Adipose tissue (tissue), 3 donors: ENCODE measurements around the gene OR9A2. TPM values are rescaled to one million over a fixed set of nuclear protein-coding genes. Genes with fewer than 3 reads are reported as not detected.

Source experiments
- H3K27ac ChIP-seq: one replicate; pipeline ENCODE4 v1.5.1; 2013; ENCODE audit warnings: low read depth, low read length
- WGBS, 3 donors: extraction: QIAGEN DNeasy Blood & Tissue Kit; methylation state at CpG; one replicate each; pipeline ENCODE4 v1.1.7; 2013; 5-methylcytosine and 5-hydroxymethylcytosine counted together
- polyA plus RNA-seq, 3 donors: library from polyadenylated mRNA; stranded (reverse); fragments of 200-250 nt; gene quantifications; one replicate each; pipeline ENCODE4 v1.2.3, GENCODE V29; 2013
- donor health status: healthy with polysubstance abuse.
- donor health status: Bipolar disorder and iron deficiency.
- donor health status: healthy.

OR9A2 gene
- polyA plus RNA-seq, 3 donors = not detected

- H3K27ac ChIP-seq = no peak overlapping the region
- 89 to 93% (median 91%) methylated on average over 5 of the region's 5 CpGs for whole genome bisulfite sequencing, 3 donors
Observed at GRCh38 chr7:143038635-143039034, 11.7 kb upstream of the OR9A2 start.

GRCh38 chr7:143027683-143028082 is 751 bp upstream of the OR9A2 start:
- WGBS, 3 donors = 85 to 93% (median 91%) methylated on average over 2 of the region's 2 CpGs
- H3K27ac ChIP-seq = no peak overlapping the region

GRCh38 chr7:143025371-143025770 is 1.6 kb downstream of the OR9A2 start:
- WGBS, 3 donors = 84 to 90% (median 84%) methylated on average over 2 of the region's 2 CpGs
- no peak overlapping the region for H3K27ac ChIP-seq

- H3K27ac ChIP-seq = no peak overlapping the region
Observed at GRCh38 chr7:143023047-143023446, 3.9 kb downstream of the OR9A2 start.

GRCh38 chr7:143018931-143019330 is 8.0 kb downstream of the OR9A2 start:
- H3K27ac ChIP-seq = no peak overlapping the region

GRCh38 chr7:143016996-143017395 is 9.9 kb downstream of the OR9A2 start:
- 57 to 65% (median 58%) methylated on average over 2 of the region's 2 CpGs for WGBS, 3 donors

GRCh38 chr7:143015926-143016490 is 10.9 kb downstream of the OR9A2 start:
- WGBS, 3 donors = 79 to 87% (median 83%) methylated on average over 3 of the region's 3 CpGs
- no peak overlapping the region for H3K27ac ChIP-seq

More at GRCh38 chr7:143016996-143017395, 9.9 kb downstream of the OR9A2 start:
- H3K27ac ChIP-seq = no peak overlapping the region

- no peak overlapping the region for H3K27ac ChIP-seq
- 61 to 72% (median 69%) methylated on average over 2 of the region's 2 CpGs for WGBS, 3 donors
Observed at GRCh38 chr7:143015084-143015483, 11.8 kb downstream of the OR9A2 start.

- H3K27ac ChIP-seq = no peak overlapping the region
- WGBS, 3 donors = 51 to 77% (median 53%) methylated on average over 5 of the region's 5 CpGs
Observed at GRCh38 chr7:143013893-143014292, 13.0 kb downstream of the OR9A2 start.

- no peak overlapping the region for H3K27ac ChIP-seq
- WGBS, 3 donors = 84 to 96% (median 88%) methylated on average over 1 of the region's 1 CpG
Observed at GRCh38 chr7:143013473-143013872, 13.5 kb downstream of the OR9A2 start.

GRCh38 chr7:143012409-143012808 is 14.5 kb downstream of the OR9A2 start:
- 92 to 96% (median 95%) methylated on average over 4 of the region's 4 CpGs for WGBS, 3 donors
- no peak overlapping the region for H3K27ac ChIP-seq

GRCh38 chr7:143012001-143012400 is 14.9 kb downstream of the OR9A2 start:
- H3K27ac ChIP-seq = no peak overlapping the region
- WGBS, 3 donors = 83 to 94% (median 87%) methylated on average over 7 of the region's 7 CpGs

GRCh38 chr7:143008007-143008901 is 18.7 kb downstream of the OR9A2 start:
- WGBS, 3 donors = 35 to 43% (median 41%) methylated on average over 24 of the region's 24 CpGs
- H3K27ac ChIP-seq = no peak overlapping the region

- whole genome bisulfite sequencing, 3 donors = 67 to 75% (median 73%) methylated on average over 6 of the region's 6 CpGs
- no peak overlapping the region for H3K27ac ChIP-seq
Observed at GRCh38 chr7:143005632-143006260, 21.2 kb downstream of the OR9A2 start.

- no peak overlapping the region for H3K27ac ChIP-seq
- 23 to 31% (median 27%) methylated on average over 6 of the region's 6 CpGs for WGBS, 3 donors
Observed at GRCh38 chr7:143003393-143004051, 23.4 kb downstream of the OR9A2 start.

- 52 to 90% (median 86%) methylated on average over 5 of the region's 5 CpGs for WGBS, 3 donors
Observed at GRCh38 chr7:143002898-143003297, 24.0 kb downstream of the OR9A2 start.

GRCh38 chr7:143002106-143002505 is 24.8 kb downstream of the OR9A2 start:
- H3K27ac ChIP-seq = no peak overlapping the region
- 46 to 49% (median 49%) methylated on average over 3 of the region's 3 CpGs for WGBS, 3 donors

More at GRCh38 chr7:143002898-143003297, 24.0 kb downstream of the OR9A2 start:
- H3K27ac ChIP-seq = no peak overlapping the region

- 89 to 96% (median 93%) methylated on average over 2 of the region's 2 CpGs for WGBS, 3 donors
Observed at GRCh38 chr7:143000648-143001047, 26.3 kb downstream of the OR9A2 start.

GRCh38 chr7:142999793-143000192 is 27.1 kb downstream of the OR9A2 start:
- H3K27ac ChIP-seq = no peak overlapping the region

More at GRCh38 chr7:143000648-143001047, 26.3 kb downstream of the OR9A2 start:
- no peak overlapping the region for H3K27ac ChIP-seq
